AG04450 (cell line): ENCODE results near the gene BTNL2. TPM values are rescaled to one million over a fixed set of nuclear protein-coding genes. Genes with fewer than 3 reads are reported as not detected.

Experiments used
- CTCF ChIA-PET: fragments of 300-600, 350-600 bp; formaldehyde crosslinking; extraction: SDS; loops from one replicate; lab custom pipeline; 2022; ENCODE audit warnings: antibody characterized with exemption, inconsistent platforms; lab: Charles Lee
- POLR2A ChIA-PET: fragments of 350-600 bp; formaldehyde crosslinking; extraction: SDS; loops from one replicate; lab custom pipeline; 2021; ENCODE audit warnings: antibody characterized with exemption, inconsistent platforms; lab: Yijun Ruan, JAX
- DNase-seq: peaks from one replicate; pipeline ENCODE4 v3.0.0-alpha.2; 2011; ENCODE audit warnings: low read depth, low spot score
- H3K27ac ChIP-seq: one replicate; pipeline ENCODE4 v1.5.1; 2012; ENCODE audit warnings: low read depth, low read length, control low read depth
- H3K27me3 ChIP-seq: one replicate; pipeline ENCODE4 v1.6.0; 2012; ENCODE audit warnings: low read length; ENCODE audit not compliant: control insufficient read depth, insufficient read depth
- H3K4me3 ChIP-seq: 2 replicates; pipeline ENCODE4 v1.5.1; 2011; ENCODE audit warnings: mild to moderate bottlenecking, low read depth, low read length, control low read depth
- H3K9me3 ChIP-seq: 2 replicates; pipeline ENCODE4 v1.5.1; 2012; ENCODE audit warnings: low read length; ENCODE audit not compliant: control insufficient read depth, insufficient read depth
- CTCF ChIP-seq: IDR thresholded peaks from 2 replicates; pipeline ENCODE4 v1.5.1; 2011; ENCODE audit warnings: low read depth, low read length, control low read depth, inconsistent platforms
- polyA plus RNA-seq: library from polyadenylated mRNA; depleted of rRNA; stranded (reverse); fragments of >200 nt; gene quantifications from 2 replicates; pipeline ENCODE4 v1.2.3, GENCODE V29; 2011

Gene BTNL2
- polyA plus RNA-seq, 1 experiment, result not detected

GRCh38 chr6:32397252-32397920 lies 9.6 kb downstream of the BTNL2 start:
- POLR2A ChIA-PET, result no interaction called here
- DNase-seq, result no peak
- CTCF ChIA-PET, result no interaction called here
- Histone ChIP-seq H3K27ac (no peak overlapping the region), H3K4me3 (no peak overlapping the region), H3K27me3 (peaks cover 6% of the 10 kb centered on the region), H3K9me3 (no peaks in the 10 kb centered on the region)
- no peak for TF ChIP-seq CTCF

- no peak overlapping the region for H3K4me3 ChIP-seq
- no peak for TF ChIP-seq CTCF
- CTCF ChIA-PET, result no interaction called here
- H3K9me3 ChIP-seq, result no peaks in the 10 kb centered on the region
- no peak overlapping the region for H3K27ac ChIP-seq
- DNase-seq, result no peak
- H3K27me3 ChIP-seq, result peaks cover 6% of the 10 kb centered on the region
- POLR2A ChIA-PET, result no interaction called here
Observed at GRCh38 chr6:32396028-32396427, 11.0 kb downstream of the BTNL2 start.

GRCh38 chr6:32393665-32394420 lies 13.1 kb downstream of the BTNL2 start:
- TF ChIP-seq CTCF, result no peak
- ChIA-PET CTCF (no interaction called here), POLR2A (no interaction called here)
- no peak overlapping the region for H3K27ac ChIP-seq
- no peak for DNase-seq
- H3K27me3 ChIP-seq, result peaks cover 6% of the 10 kb centered on the region
- H3K4me3 ChIP-seq, result no peak overlapping the region
- no peaks in the 10 kb centered on the region for H3K9me3 ChIP-seq

DNA sequence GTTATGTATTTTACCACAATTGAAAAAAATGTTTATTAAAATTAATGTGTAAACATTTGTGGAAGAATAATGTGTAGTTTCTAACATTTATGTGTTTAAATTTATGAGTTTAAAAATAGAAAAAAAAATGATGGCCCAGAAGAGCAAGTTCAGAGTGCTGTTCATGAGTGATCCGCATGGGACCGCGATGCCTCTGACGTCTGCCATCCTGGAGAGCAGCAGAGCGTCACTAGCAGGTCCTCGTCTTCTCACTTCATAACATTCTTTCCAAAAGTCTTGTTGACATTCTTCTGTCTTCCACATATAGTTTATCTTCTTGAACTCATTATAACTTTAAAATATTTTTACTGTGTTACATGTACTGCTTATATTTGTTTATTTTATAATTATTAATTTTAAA lies 15.5 kb downstream of the BTNL2 start:
- ChIA-PET POLR2A (no interaction called here), CTCF (no interaction called here)
- no peaks in the 10 kb centered on the region for H3K27me3 ChIP-seq
- TF ChIP-seq CTCF, result no peak
- no peak for DNase-seq
- H3K4me3 ChIP-seq, result no peak overlapping the region
- H3K27ac ChIP-seq, result no peak overlapping the region
- no peaks in the 10 kb centered on the region for H3K9me3 ChIP-seq
